Large intestine (tissue), 3 donors: Measurements from ENCODE around the gene OVOL1. TPM values are rescaled to one million over a fixed set of nuclear protein-coding genes. Genes with fewer than 3 reads are reported as not detected.
A peak's percentile ranks its signal among the peaks of the same experiment; 100 is the strongest.

Experiments
- DNase-seq, 2 donors: peaks; one replicate each; pipeline versions ENCODE4 v3.0.0 to v3.0.0-alpha.2; 2013
- H3K27ac ChIP-seq: one replicate; pipeline ENCODE4 v1.5.1; 2013; ENCODE audit warnings: low read length
- H3K27me3 ChIP-seq: 2 replicates; pipeline ENCODE4 v1.6.1; 2013; ENCODE audit warnings: low read length; ENCODE audit not compliant: control insufficient read depth, insufficient read depth
- H3K36me3 ChIP-seq: 2 replicates; pipeline ENCODE4 v1.6.1; 2013; ENCODE audit warnings: low read length; ENCODE audit not compliant: control insufficient read depth, insufficient read depth
- H3K4me1 ChIP-seq: one replicate; pipeline ENCODE4 v1.6.1; 2013; ENCODE audit warnings: low read length; ENCODE audit not compliant: control insufficient read depth, insufficient read depth
- H3K4me3 ChIP-seq: one replicate; pipeline ENCODE4 v1.5.1; 2013; ENCODE audit warnings: low read length
- H3K9me3 ChIP-seq: one replicate; pipeline ENCODE4 v1.6.1; 2013; ENCODE audit warnings: mild to moderate bottlenecking, low read depth, low read length, moderate library complexity; ENCODE audit not compliant: control insufficient read depth
- WGBS: methylation state at CpG from one replicate; pipeline ENCODE4 v1.1.5; 2013; ENCODE audit warnings: low lambda C conversion rate; ENCODE audit not compliant: insufficient coverage; 5-methylcytosine and 5-hydroxymethylcytosine counted together
- polyA plus RNA-seq: library from polyadenylated mRNA; unstranded; fragments of 120-200 nt; gene quantifications from one replicate; pipeline ENCODE4 v1.2.1, GENCODE V29; 2013

OVOL1 gene
- polyA plus RNA-seq, 1 donor = 32.6 TPM

DNA sequence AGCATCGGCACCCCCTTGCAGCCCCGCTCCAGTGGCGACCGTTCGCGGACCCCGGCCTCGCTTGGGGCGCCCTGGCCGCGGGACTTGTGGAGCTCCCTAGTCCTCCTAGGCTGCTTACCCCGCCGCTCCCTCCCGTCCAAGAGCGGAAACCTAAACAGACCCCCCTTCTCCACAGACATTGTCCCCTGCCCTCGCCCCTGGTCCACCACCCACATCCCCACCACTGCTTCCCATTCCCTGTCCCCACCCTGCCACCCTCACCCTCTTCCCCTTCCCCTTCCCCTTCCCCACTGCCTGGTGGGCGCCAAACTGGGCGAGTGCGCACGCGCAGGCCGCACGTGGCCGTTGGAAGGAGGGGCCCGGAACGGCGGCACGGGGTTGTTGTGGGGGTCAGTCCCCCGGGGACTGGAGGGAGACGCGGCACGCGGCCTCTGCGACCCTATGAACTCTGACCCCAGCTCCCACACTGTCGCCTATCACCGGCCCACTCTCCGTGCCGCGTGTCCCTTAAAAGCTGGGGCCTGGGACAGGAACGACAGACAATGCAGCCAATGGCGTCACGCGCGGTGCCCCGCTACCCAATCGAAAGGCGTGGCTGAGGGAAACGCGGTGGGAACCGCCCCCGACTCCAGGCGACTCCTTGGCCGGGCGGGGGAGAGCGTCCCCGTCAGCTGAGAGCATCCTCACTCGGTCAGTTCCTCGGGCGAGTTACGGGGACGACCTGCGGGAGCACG is 46.6 kb downstream of the OVOL1 start, which contains the start of gene SNX32:
Gene SNX32, plus strand, starts transcription at position 667 of the 734 bp plus-strand sequence. CDS start 103 bp downstream, outside the sequence.
- peak; percentile 94 to 95 for DNase-seq
- peak within 1 kb of the TSS; percentile 9 for H3K27ac ChIP-seq
- no CpG with 5 or more reads among the region's 63 CpGs for WGBS
- H3K4me3 ChIP-seq = peak within 1 kb of the TSS; percentile 70
- peaks cover 22% of the 10 kb centered on the region for H3K4me1 ChIP-seq
- H3K9me3 ChIP-seq = no peaks in the 10 kb centered on the region
- H3K36me3 ChIP-seq = no peaks in the 10 kb centered on the region
- no peaks in the 10 kb centered on the region for H3K27me3 ChIP-seq

DNA sequence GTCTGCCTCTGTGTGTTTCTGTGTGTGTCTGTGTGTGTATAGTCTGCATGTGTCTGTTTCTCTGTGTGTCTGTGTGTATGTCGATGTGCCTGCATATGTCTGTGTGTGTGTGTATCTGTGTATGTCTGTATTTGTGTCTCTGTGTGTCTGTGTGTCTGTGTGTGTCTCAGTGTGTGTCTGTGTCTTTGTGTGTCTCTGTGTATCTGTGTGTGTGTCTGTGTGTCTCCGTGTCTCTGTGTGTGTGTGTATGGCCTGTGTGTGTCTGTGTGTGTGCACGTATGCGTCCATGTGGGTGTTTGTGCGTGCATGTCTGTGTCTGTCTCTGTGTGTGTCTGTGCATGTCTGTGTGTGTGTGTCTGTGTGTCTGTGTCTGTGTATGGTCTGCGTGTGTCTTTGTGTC is 47.3 kb downstream of the OVOL1 start:
- no peak overlapping the region for H3K27ac ChIP-seq
- H3K4me3 ChIP-seq = peak overlapping the region; percentile 70
- H3K36me3 ChIP-seq = no peaks in the 10 kb centered on the region
- no peaks in the 10 kb centered on the region for H3K27me3 ChIP-seq
- WGBS = no CpG with 5 or more reads among the region's 6 CpGs
- H3K9me3 ChIP-seq = no peaks in the 10 kb centered on the region
- DNase-seq = no peak
- H3K4me1 ChIP-seq = peaks cover 16% of the 10 kb centered on the region

- no peak overlapping the region for H3K27ac ChIP-seq
- no peak overlapping the region for H3K4me3 ChIP-seq
- H3K36me3 ChIP-seq = no peaks in the 10 kb centered on the region
- H3K4me1 ChIP-seq = peaks cover 9% of the 10 kb centered on the region
- H3K9me3 ChIP-seq = no peaks in the 10 kb centered on the region
- no peak for DNase-seq
- no peaks in the 10 kb centered on the region for H3K27me3 ChIP-seq
- WGBS = 100% methylated on average over 2 of the region's 4 CpGs
Measured at GRCh38 chr11:65842144-65842543, 55.3 kb downstream of the OVOL1 start.

GRCh38 chr11:65843811-65844210 is 56.9 kb downstream of the OVOL1 start:
- WGBS = no CpG with 5 or more reads among the region's 3 CpGs
- Histone ChIP-seq H3K9me3 (no peaks in the 10 kb centered on the region), H3K27me3 (no peaks in the 10 kb centered on the region), H3K36me3 (no peaks in the 10 kb centered on the region), H3K4me3 (no peak overlapping the region), H3K4me1 (peaks cover 9% of the 10 kb centered on the region), H3K27ac (peak overlapping the region; percentile 7)
- peak in 1 of 2 donors; percentile 49 for DNase-seq

DNA sequence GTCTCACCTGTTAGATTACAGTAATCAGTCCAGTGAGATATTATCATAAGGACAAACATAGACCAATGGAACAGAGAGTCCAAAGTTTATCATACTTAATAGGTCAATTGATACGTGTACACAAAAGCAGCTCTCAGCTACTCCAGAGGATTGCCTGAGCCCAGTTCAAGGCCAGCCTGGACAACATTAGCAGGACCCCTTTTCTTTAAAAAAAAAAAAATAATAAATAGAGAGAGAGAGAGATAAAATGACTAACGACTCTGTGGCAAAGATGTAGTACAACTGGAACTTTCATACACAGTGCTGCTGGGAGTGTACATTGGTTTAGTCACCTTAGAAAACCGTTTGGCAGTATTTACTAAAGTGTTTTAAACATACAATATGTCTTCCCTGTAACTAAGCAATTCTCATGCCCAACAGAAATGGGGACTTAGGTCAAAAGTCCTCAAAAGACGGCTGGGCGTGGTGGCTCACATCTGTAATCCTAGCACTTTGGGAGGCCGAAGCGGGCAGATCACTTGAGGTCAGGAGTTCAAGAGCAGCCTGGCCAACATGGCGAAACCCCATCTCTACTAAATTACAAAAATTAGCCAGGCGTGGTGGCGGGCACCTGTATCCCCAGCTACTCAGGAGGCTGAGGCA is 57.5 kb downstream of the OVOL1 start:
- peak in 1 of 2 donors; percentile 73 for DNase-seq
- WGBS = no CpG with 5 or more reads among the region's 10 CpGs

More for the DNA sequence above, 57.5 kb downstream of the OVOL1 start:
- peaks cover 12% of the 10 kb centered on the region for H3K4me1 ChIP-seq
- H3K4me3 ChIP-seq = no peak overlapping the region
- H3K36me3 ChIP-seq = no peaks in the 10 kb centered on the region
- peak overlapping the region; percentile 7 for H3K27ac ChIP-seq
- no peaks in the 10 kb centered on the region for H3K27me3 ChIP-seq
- H3K9me3 ChIP-seq = no peaks in the 10 kb centered on the region

Other genes starting within 250 kb of the OVOL1 start
- 105 TPM for gene LTBP3, start 228.7 kb upstream of the OVOL1 start, polyA plus RNA-seq
- 32.3 TPM for gene ZNRD2, start 216.6 kb upstream of the OVOL1 start, polyA plus RNA-seq
- 25.9 TPM for gene FAM89B, start 214.5 kb upstream of the OVOL1 start, polyA plus RNA-seq
- 77.9 TPM for gene EHBP1L1, start 211.0 kb upstream of the OVOL1 start, polyA plus RNA-seq
- gene KCNK7, start 191.3 kb upstream of the OVOL1 start, polyA plus RNA-seq = 0.49 TPM
- gene MAP3K11, start 172.8 kb upstream of the OVOL1 start, polyA plus RNA-seq = 69.1 TPM
- 29.1 TPM for gene PCNX3, start 171.3 kb upstream of the OVOL1 start, polyA plus RNA-seq
- gene SIPA1, start 149.0 kb upstream of the OVOL1 start, polyA plus RNA-seq = 26.4 TPM
- 53.8 TPM for gene RELA, start 124.1 kb upstream of the OVOL1 start, polyA plus RNA-seq
- 57.8 TPM for gene KAT5, start 74.8 kb upstream of the OVOL1 start, polyA plus RNA-seq
- 38.9 TPM for gene RNASEH2C, start 66.3 kb upstream of the OVOL1 start, polyA plus RNA-seq
- 15.2 TPM for gene AP5B1, start 6.1 kb upstream of the OVOL1 start, polyA plus RNA-seq
- 6.3 TPM for gene SNX32, start 46.9 kb downstream of the OVOL1 start, polyA plus RNA-seq
- gene CFL1, start 71.1 kb downstream of the OVOL1 start, polyA plus RNA-seq = 933 TPM
- gene MUS81, start 73.4 kb downstream of the OVOL1 start, polyA plus RNA-seq = 62.1 TPM
- 37.7 TPM for gene EFEMP2, start 85.7 kb downstream of the OVOL1 start, polyA plus RNA-seq
- gene CTSW, start 92.8 kb downstream of the OVOL1 start, polyA plus RNA-seq = 2.4 TPM
- gene FIBP, start 101.4 kb downstream of the OVOL1 start, polyA plus RNA-seq = 59.9 TPM
- 10.9 TPM for gene CCDC85B, start 103.6 kb downstream of the OVOL1 start, polyA plus RNA-seq
- gene FOSL1, start 113.3 kb downstream of the OVOL1 start, polyA plus RNA-seq = 0.15 TPM
- gene C11orf68, start 132.0 kb downstream of the OVOL1 start, polyA plus RNA-seq = 30.3 TPM
- 71.0 TPM for gene DRAP1, start 132.4 kb downstream of the OVOL1 start, polyA plus RNA-seq
- not detected for gene TSGA10IP, start 158.4 kb downstream of the OVOL1 start, polyA plus RNA-seq
- gene SART1, start 174.7 kb downstream of the OVOL1 start, polyA plus RNA-seq = 38.1 TPM
- gene EIF1AD, start 215.1 kb downstream of the OVOL1 start, polyA plus RNA-seq = 33.5 TPM
- 120 TPM for gene BANF1, start 215.4 kb downstream of the OVOL1 start, polyA plus RNA-seq
- gene CST6, start 224.9 kb downstream of the OVOL1 start, polyA plus RNA-seq = 1.7 TPM
- not detected for gene CATSPER1, start 239.4 kb downstream of the OVOL1 start, polyA plus RNA-seq